HG02642 (cell line): ENCODE measurements around the gene OR51Q1.

Experiments
- ATAC-seq: cut with Tn5 transposase; IDR thresholded peaks from one replicate; pipeline ENCODE4 v1.9.1; 2021; ENCODE audit warnings: mild to moderate bottlenecking; ENCODE audit not compliant: unreplicated experiment, poor library complexity

Gene OR51Q1, protein sequence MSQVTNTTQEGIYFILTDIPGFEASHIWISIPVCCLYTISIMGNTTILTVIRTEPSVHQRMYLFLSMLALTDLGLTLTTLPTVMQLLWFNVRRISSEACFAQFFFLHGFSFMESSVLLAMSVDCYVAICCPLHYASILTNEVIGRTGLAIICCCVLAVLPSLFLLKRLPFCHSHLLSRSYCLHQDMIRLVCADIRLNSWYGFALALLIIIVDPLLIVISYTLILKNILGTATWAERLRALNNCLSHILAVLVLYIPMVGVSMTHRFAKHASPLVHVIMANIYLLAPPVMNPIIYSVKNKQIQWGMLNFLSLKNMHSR

GRCh38 chr11:5421811-5422210 lies at the start of gene OR51Q1:
OR51Q1 (plus strand) TSS chr11:5422111; CDS start chr11:5422201, 90 bp downstream.
- ATAC-seq, result no peak

DNA sequence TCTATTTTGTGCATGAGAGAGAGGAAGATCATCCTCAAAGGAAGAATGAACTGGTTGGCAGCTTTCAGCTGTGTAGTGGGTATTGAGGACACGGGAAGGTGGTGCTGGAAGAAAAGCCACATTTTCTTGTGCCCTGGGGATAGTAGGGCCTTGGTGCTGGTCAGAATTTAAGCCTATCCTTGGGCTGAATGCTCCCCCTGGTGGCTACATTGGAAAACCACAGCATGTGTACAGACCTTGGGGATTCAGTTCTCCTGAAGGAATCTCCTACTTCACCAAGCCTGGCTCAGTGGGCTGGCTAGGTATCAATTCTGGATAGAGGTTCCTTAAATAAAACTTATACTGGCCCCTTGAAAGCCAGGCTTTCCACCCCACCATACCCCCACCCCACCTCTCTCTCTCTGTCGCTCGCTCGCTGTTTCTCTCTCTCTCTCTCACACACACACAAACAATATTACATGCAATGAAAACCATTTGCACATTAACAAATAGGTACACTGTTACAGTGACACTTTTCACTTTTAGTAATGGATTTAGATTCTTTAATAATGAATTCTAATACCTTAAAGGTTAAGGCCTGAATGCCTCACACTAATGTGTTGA lies 41.1 kb upstream of the OR51Q1 start:
- ATAC-seq, result no peak

GRCh38 chr11:5383576-5383975 lies 38.3 kb upstream of the OR51Q1 start, which contains the start of gene OR51M1:
OR51M1 (plus strand) TSS chr11:5383812; CDS start chr11:5389399, 5,587 bp downstream.
- ATAC-seq, result no peak

- no peak for ATAC-seq
Observed at GRCh38 chr11:5384335-5384734, 37.6 kb upstream of the OR51Q1 start.

- no peak for ATAC-seq
Observed at GRCh38 chr11:5390210-5390609, 31.7 kb upstream of the OR51Q1 start.

DNA sequence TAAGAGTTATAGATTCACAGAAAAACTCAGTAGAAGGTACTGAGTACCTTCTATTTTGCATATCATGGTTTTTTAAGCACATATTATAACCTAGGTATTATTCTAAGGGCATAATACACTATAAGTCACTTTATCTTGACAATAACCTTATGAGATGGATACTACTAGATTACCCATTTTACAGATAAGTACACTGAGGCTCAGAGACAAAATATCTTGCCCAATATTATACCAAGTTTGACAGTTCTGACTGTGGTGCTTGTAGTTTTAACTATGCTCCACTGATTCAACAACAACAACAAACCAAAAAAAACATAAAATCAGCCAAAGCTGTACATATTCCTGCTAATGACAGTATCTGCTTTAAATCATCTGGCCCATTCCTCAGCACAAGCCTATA lies 27.8 kb upstream of the OR51Q1 start:
- ATAC-seq, result no peak

- ATAC-seq, result no peak
Observed at GRCh38 chr11:5398936-5399335, 23.0 kb upstream of the OR51Q1 start.

DNA sequence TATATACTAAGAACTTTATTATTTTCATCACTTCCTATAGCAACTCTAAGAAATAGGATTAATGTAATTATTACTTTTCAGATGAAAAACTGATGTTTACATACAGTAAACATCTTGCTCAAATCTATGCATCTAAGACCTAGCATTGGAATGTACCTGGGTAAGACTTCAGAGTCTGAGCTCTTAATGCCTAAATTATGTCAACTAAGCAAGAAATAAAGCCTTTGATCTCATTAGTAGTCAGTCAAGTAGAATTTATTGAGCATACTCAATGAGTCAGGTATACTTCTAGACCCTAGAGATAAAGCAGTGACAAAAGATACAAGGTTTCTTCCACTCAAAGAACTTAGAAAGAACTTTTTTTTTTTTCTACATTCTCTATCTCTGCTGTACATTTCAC lies 16.7 kb upstream of the OR51Q1 start:
- no peak for ATAC-seq

DNA sequence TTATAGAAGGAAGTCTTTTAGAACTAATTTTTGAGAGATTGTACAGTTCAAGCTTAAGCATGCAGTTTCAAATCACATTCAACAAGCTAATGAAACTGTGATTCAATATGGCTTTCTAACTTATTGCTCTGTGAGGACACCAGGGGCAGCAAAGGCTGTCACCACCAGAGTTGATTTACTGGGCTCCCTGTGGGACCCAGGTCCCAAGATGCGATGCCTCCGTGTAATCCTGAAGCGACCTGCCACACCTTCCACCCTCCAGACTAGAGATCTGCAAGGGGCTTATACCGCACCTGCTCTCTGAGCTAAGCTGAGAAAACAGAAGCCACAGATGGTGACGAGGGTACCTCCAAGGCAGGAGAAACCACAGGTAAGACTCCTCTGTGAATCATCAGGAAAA lies 918 bp upstream of the OR51Q1 start:
- ATAC-seq, result no peak

- ATAC-seq, result no peak
Observed at GRCh38 chr11:5423131-5423530, 1.2 kb downstream of the OR51Q1 start.

DNA sequence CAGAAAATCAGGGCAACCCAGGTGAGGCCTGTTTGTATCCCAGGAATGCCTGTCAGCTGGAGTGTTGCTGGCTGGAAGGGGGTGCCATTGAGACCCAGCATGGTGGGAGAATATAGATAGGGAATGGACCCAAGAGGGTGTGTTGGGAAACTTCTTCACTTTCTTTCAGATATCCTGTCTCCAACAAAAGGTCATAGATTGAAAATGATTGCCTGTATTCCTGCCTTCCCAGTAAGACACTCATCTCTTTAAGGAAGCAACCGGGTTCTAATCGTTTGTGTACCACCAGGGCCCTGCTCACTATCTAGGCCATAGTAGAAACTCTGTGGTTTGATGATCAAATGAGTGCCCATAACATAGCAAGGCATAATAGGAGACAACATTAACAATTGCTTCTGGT lies 19.5 kb downstream of the OR51Q1 start, which contains the start of gene OR51I1:
OR51I1 (minus strand) TSS at position 101 of the 400 bp plus-strand sequence; CDS start at position 101, 0 bp downstream.
- no peak for ATAC-seq

GRCh38 chr11:5443835-5444393 lies 22.0 kb downstream of the OR51Q1 start:
- no peak for ATAC-seq

GRCh38 chr11:5449023-5449422 lies 27.1 kb downstream of the OR51Q1 start, which contains the start of gene OR51I2:
OR51I2 (plus strand) TSS chr11:5449323; CDS start chr11:5453489, 4,166 bp downstream.
- no peak for ATAC-seq

GRCh38 chr11:5449432-5449831 lies 27.5 kb downstream of the OR51Q1 start:
- ATAC-seq, result no peak

DNA sequence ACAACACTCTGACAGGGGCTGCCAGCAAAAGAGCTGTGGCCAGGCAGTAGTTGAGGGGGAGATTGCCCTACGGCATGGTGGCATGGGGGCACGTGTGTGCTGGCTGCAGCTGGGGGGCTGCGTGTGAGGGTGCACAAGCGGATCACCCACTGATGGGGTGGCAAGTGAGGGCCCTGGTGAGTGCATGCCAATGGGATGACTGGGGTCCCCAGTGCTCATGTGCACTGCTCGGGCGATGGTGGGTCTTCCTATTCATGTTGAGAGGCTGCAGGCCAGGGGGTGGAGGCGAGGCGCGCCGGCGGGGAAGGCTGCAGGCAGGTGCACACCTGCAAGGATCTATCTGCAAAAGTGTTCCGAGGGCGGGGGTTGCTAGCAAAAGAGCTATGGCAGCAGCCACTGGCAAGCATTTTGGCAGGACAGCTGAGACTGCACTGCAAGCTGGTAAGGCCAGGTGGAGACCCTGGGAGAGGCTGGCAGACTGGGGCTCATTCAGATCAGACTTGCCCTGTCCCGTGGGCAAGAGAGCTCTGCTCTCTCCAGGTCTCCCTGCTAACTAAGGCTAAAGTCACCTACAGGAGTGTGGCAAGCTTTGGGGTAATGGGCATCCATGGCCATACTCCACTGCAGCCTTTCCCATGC lies 39.2 kb downstream of the OR51Q1 start:
- no peak for ATAC-seq

DNA sequence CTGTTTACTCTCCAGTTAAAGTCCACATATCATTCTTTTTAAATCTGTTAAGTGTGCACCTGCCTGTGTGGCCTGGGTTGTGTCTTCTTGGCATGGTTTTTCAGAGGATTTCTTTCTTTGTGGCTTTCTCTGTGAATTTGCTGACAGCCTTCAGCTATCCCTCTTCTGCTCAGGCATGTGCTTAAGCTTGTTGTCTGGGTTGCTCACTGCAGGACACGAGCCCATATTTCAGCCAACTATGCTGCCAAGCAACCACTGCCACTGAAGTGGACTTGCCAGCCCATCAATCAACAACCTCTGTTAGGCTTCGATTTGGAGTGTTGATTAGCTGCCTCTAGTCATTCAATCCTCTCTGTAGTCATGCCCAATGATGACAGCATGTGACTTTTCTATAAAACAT lies 45.6 kb downstream of the OR51Q1 start:
- ATAC-seq, result no peak
